Activated B cell treated with CpG ODN at 0.5 μM for 24 hours (primary cell): ENCODE measurements around the gene FGFR3. TPM values are rescaled to one million over a fixed set of nuclear protein-coding genes. Genes with fewer than 3 reads are reported as not detected.

Experiments used
- ATAC-seq: fragments of 200-7000 bp; cut with Tn5 transposase; one replicate; pipeline ENCODE4 v1.10.0; 2021; ENCODE audit warnings: low read depth, mild to moderate bottlenecking, moderate library complexity
- CTCF ChIA-PET: fragments of 350-600 bp; sonication (Branson Sonifier 250); formaldehyde crosslinking; loops from one replicate; lab custom pipeline; 2021; ENCODE audit warnings: antibody characterized with exemption; lab: Charles Lee
- POLR2A ChIA-PET: fragments of 350-600 bp; sonication (Branson Sonifier 250); formaldehyde crosslinking; loops from one replicate; lab custom pipeline; 2021; ENCODE audit warnings: antibody characterized with exemption; lab: Charles Lee
- DNase-seq: peaks from one replicate; pipeline ENCODE4 v3.0.0; 2022
- H3K27ac Mint-ChIP-seq: one replicate; pipeline ENCODE4 v1.8.0; 2020; ENCODE audit warnings: mixed read lengths
- H3K27me3 Mint-ChIP-seq: one replicate; pipeline ENCODE4 v1.8.0; 2021; ENCODE audit warnings: mixed read lengths
- H3K36me3 Mint-ChIP-seq: one replicate; pipeline ENCODE4 v1.8.0; 2021; ENCODE audit warnings: low read depth, mixed read lengths
- H3K4me1 Mint-ChIP-seq: one replicate; pipeline ENCODE4 v1.8.0; 2021; ENCODE audit warnings: mixed read lengths
- H3K4me3 Mint-ChIP-seq: one replicate; pipeline ENCODE4 v1.8.0; 2020; ENCODE audit warnings: mild to moderate bottlenecking, mixed read lengths
- H3K9me3 Mint-ChIP-seq: one replicate; pipeline ENCODE4 v1.8.0; 2020; ENCODE audit warnings: mixed read lengths
- CTCF ChIP-seq: fragments of 200-600 bp; IDR thresholded peaks from one replicate; pipeline ENCODE4 v1.8.0; 2022; ENCODE audit warnings: antibody characterized with exemption, mild to moderate bottlenecking
- intact Hi-C: fragments of 100-400 bp; cut with micrococcal nuclease; formaldehyde crosslinking; loops from one replicate; pipeline ENCODE4 v1.15.1; 2024
- total RNA-seq: library from RNA; stranded (reverse); gene quantifications from 2 replicates; pipeline ENCODE4 v1.2.3, GENCODE V29; 2022

FGFR3 gene
- total RNA-seq, 1 donor from 2014 or later, result 0.40 TPM

- CTCF ChIA-PET, result no interaction called here
- POLR2A ChIA-PET, result no interaction called here
- ATAC-seq (no peak), DNase-seq (no peak)
- Mint-ChIP-seq H3K27me3 (peaks cover 3% of the 10 kb centered on the region), H3K27ac (no peak overlapping the region), H3K4me1 (peaks cover 4% of the 10 kb centered on the region), H3K4me3 (no peak overlapping the region), H3K36me3 (no peaks in the 10 kb centered on the region), H3K9me3 (no peaks in the 10 kb centered on the region)
- intact Hi-C loops, result no loop called here
- TF ChIP-seq CTCF, result no peak
Measured at GRCh38 chr4:1756079-1756478, 37.0 kb upstream of the FGFR3 start.

GRCh38 chr4:1756893-1757779, 36.0 kb upstream of the FGFR3 start:
- Mint-ChIP-seq H3K27ac (no peak overlapping the region), H3K9me3 (no peaks in the 10 kb centered on the region), H3K36me3 (no peaks in the 10 kb centered on the region), H3K4me1 (peaks cover 4% of the 10 kb centered on the region), H3K4me3 (no peak overlapping the region), H3K27me3 (peaks cover 3% of the 10 kb centered on the region)
- DNase-seq (no peak), ATAC-seq (no peak)
- TF ChIP-seq CTCF, result no peak
- intact Hi-C loops, result no loop called here
- ChIA-PET CTCF (no interaction called here), POLR2A (no interaction called here)

- H3K27ac Mint-ChIP-seq, result no peak overlapping the region
- H3K36me3 Mint-ChIP-seq, result no peaks in the 10 kb centered on the region
Measured at GRCh38 chr4:1757836-1758235, 35.3 kb upstream of the FGFR3 start.

GRCh38 chr4:1758306-1759121, 34.6 kb upstream of the FGFR3 start:
- ChIA-PET CTCF (no interaction called here), POLR2A (no interaction called here)
- Mint-ChIP-seq H3K9me3 (no peaks in the 10 kb centered on the region), H3K27me3 (peaks cover 6% of the 10 kb centered on the region), H3K27ac (no peak overlapping the region), H3K36me3 (no peaks in the 10 kb centered on the region), H3K4me3 (no peak overlapping the region), H3K4me1 (no peaks in the 10 kb centered on the region)
- TF ChIP-seq CTCF, result no peak
- ATAC-seq (no peak), DNase-seq (no peak)
- intact Hi-C loops, result no loop called here

More at GRCh38 chr4:1757836-1758235, 35.3 kb upstream of the FGFR3 start:
- TF ChIP-seq CTCF, result no peak
- Mint-ChIP-seq H3K4me3 (no peak overlapping the region), H3K27me3 (peaks cover 6% of the 10 kb centered on the region), H3K9me3 (no peaks in the 10 kb centered on the region), H3K4me1 (peaks cover 3% of the 10 kb centered on the region)
- intact Hi-C loops, result no loop called here
- ATAC-seq, result no peak
- no peak for DNase-seq
- CTCF ChIA-PET, result no interaction called here
- POLR2A ChIA-PET, result no interaction called here
